SK-N-DZ (cell line): ENCODE measurements around the gene BHLHE23.
A peak's percentile ranks its signal among the peaks of the same experiment; 100 is the strongest.

ENCODE experiments used
- DNase-seq: peaks from one replicate; pipeline ENCODE4 v3.0.0-alpha.2; 2015; ENCODE audit warnings: low spot score

The BHLHE23 gene

DNA sequence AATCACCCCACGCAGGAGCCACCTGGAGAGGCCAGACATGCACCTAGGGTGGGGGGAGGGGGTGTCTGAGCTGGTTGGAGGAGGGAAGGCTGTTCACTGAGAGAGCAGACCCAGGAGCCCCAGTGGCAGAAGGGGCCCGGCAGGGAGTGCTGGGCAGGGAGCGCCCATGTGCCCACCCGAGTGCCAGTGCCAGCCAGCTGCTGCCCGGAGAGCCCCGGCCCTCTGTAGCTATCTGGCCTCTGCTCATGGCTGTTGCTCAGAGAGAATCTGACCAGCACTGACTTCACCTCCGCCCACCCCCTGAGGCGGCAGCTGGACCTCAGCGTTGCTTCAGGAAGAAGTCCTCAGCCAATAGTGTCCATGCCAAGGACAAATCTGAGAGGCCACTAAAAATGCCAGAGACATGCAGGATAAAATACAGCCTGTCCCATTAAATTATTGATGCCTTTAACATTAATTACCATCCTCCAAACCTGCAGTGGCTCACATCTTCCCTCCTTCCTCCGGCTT, 31.5 kb downstream of the BHLHE23 start:
- DNase-seq: no peak

DNA sequence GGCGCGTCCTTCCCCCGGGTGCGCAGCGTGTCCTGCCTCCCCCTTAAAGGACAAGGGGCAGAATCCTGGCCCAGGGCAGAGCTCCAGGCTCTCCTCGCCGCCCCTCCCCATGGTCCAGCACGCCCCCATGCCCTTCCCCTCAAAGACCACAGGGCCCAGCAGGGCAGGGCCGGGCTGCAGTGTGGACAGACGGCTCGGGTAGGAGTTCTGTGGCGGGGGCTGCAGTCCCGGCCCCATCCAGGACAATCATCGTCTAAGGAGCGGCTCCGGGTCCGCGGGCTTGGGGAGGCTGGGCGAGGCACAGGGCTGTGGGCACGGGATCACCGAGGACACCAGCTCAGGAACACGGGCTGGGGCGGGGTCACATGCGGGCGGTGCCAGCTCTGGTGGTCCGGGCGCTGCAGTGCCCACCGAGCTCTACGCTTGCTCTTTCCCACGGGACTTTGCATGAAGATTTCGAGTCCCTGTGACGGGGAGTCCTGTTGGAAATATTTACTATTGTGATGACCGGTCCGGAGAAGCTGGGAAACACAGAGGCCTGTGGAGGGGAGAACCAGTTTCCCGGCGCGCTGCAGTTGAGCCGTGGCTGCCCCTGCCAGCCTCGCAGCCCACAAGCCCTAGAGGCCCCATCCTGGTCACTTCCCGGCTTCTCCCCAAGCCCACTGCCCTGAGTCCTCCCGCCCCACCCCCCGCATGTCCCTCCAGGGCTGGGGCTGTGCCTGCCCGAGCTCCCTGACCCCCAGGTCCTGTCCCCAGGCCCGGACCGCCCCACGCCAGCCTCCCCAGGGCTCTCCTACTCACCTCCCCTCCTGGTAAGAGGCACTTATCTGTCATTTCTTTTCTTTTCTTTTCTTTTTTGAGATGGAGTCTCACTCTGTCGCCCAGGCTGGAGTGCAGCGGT, 33.7 kb downstream of the BHLHE23 start:
- DNase-seq: no peak

DNA sequence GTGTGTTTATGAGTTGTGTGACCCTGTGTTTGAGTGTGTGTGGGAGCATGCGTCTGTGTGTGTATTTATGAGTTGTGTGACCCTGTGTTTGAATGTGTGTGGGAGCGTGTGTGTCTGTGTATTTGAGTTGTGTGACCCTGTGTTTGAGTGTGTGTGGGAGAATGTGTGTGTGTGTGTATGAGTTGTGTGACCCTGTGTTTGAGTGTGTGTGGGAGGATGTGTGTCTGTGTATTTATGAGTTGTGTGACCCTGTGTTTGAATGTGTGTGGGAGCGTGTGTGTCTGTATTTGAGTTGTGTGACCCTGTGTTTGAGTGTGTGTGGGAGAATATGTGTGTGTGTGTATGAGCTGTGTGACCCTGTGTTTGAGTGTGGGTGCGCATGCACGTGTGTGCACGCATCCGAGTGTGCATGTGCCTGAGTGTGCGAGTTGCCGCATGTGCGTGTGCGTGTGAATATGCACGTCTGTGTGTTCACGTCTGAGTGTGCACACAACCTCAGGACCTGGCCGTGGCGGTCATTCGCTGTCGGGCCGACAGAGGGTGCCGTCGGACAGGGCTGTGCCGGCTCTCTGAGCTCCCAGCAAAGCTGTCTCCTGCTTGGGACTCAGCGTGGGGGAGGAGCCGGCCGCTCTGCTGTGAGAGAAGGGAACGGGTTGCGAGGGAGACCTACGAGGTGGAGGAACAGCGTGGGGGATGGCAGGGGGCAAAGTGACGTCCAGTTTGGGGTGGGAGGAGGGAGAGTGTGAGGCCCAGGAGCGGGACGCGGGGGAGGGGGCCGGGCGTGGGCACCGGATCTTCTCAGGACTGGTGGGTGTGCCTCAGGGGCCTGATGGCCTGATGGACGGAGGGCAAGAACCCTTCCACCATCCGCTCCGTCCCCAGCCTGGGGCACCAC, 34.6 kb downstream of the BHLHE23 start:
- DNase-seq: peak; percentile 87

DNA sequence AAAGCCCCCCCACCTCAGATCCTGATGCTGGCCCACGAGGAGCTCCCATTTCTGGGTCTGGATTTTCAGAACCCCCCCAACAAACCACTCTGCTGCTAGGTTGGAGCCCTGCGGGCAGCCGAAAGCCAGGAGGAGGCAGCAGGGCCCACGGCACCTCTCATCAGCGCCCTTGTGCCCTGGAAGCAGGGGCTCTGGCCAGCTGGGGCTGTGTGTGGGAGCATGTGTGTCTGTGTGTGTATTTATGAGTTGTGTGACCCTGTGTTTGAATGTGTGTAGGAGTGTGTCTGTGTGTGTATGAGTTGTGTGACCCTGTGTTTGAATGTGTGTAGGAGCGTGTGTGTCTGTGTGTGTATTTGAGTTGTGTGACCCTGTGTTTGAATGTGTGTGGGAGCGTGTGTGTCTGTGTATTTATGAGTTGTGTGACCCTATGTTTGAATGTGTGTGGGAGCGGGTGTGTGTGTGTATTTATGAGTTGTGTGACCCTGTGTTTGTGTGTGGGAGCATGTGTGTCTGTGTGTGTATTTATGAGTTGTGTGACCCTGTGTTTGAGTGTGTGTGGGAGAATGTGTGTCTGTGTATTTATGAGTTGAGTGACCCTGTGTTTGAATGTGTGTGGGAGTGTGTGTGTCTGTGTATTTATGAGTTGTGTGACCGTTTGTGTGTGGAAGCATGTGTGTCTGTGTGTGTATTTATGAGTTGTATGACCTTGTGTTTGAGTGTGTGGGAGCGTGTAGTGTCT, 35.4 kb downstream of the BHLHE23 start:
- no peak for DNase-seq

DNA sequence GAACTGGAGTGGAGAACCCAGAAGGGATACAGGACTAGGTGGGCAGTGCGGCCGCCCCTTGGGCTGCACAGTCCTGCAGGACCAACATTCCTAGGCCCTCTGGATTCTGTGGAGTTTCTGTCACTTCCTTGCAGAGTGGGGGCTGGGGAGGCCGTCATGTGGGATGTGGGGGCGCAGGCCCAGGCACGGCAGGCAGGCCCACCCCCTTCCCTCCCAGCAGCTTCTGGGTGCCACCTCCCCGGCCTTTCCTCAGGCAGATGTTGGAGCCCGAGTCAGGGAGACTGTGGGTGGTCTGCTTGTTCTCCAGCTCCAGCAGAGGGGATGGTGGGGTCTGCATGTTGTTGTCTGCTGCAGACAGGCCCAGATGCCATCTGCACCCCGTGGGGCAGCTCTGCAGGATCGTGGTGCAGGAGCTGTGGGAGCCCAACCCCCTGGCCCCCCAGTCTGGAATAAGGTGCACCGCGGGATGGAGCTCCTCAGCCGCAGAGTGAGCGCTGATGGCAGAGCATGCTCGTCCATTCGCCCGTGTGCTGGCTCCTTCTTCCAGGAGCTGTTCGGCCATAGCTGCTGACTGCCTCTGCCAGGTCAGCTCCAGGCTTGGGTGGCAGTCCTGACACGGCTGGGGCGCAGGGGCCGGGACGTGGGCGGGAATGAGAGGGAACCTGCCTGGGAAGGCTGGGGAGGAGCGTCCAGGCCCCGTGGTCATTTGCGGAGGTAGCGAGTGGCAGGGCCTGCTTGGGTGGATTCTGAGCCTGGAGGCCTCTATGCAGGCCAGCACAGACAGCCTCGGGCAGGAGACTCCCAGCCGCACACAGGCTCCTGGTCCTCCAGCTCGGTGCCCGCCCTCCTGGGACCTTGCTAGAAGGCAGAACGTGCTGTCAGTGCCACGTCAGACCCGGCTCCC, 36.2 kb downstream of the BHLHE23 start:
- DNase-seq: no peak

DNA sequence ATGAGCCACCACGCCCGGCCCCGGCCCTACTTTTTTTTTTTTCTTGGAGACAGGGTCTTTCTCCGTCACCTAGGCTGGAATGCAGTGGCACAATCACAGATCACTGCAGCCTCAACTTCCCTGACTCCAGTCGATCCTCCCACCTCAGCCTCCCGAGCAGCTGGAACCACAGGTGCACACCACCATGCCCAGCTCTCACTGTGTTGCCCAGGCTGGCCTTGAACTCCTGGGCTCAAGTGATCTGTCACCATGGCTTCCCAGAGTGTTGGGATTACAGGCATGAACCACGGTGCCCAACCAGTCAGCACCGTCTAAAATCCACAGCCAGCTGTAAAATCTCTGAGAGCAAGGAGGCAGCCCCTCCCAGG, 36.8 kb downstream of the BHLHE23 start:
- DNase-seq: no peak

DNA sequence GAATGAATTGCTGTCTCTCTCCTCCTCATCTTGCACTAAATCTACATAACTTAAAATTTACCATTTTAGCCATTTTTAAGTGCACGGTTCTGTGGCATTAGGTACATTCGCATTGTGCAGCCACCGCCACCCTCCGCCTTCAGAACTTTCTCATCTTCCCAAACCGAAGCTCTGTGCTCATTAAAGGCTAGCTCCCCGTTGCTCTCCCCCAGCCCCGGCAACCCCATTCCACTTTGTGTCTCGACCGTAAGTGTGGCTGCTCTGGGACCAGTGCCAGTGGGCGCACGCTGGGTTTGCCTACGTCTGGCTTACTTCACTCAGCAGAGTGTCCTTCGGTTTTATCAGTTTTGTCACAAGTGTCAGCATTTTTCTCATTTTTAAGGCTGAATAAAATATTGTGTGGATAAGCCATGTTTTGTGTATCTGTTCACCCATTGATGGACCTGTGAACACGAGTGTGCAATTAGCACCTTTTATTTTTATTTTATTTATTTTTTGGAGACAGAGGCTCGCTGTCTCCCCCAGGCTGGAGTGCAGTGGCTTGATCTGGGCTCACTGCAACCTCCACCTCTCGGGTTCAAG, 37.5 kb downstream of the BHLHE23 start:
- DNase-seq: no peak

DNA sequence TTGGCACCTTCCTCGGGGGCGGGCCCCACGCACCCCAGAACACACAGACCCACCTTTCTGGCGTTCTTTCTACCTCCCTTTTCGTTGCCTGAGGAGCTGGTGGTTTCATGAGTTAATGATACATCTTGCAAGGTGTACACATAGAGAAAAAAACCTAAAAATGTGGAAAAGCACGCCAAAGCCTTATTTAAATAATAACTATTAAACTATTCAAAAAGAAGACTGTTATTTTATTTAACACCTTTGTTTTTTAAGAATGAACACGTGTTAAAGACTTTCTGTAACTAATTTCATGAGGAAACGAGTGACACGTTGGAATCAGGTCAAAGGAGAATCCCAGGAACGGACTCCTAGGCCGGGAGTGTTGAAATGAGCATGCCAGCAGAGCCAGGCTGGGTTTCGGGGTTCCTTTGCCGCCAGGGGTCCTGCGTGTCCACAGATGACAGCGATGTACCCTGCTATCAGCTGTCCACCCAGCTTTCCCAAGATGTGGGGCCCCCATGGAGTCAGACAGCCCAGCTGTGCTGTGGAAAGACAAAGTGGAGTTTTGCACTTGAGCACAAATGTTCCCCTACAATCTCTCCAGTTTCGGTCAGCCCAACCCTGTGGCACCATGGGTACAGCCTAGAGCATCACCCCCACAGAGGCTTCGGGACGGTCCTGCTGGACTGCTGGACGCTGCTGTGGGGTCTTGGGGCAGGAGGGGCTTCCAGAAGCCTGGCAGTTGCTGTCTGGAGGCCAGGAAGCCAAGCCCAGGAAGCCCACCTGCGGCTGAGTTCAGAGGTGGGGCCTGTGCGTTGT, 38.2 kb downstream of the BHLHE23 start:
- DNase-seq: no peak

DNA sequence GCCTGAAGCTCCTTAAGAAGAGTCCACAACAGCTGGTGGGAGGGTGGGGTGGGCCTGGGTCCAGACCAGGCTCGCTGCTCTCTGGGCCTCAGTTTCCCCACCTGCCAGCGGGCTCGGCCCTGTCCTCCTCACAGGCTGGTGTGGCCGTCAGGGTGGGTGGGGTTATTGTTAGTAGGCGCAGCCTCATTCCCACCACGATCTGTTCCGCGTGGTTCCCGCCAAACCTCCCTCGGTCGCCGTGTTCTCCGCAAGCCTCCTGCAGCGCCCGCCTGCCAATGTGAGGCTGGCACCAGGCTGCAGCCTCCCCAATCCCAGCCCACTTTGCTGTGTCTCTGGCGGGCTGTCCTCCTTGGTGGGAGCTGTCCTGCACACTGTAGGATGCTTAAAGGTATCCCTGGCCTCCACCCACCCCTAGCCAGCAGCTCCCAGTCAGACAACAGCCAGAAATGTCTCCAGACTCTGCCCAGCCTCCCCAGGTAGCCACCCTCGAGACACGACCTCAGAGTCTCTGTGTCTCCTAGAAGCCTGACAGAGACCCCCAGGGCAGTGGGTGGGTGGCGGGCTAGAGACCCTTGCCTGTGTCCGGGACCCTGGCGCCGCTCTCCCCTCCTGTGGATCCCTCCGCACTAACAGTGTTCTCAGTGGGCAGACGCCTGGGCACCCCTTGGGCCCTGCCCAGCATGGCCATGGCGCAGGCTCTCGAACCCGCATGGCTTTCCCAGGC, 39.0 kb downstream of the BHLHE23 start:
- DNase-seq: no peak

DNA sequence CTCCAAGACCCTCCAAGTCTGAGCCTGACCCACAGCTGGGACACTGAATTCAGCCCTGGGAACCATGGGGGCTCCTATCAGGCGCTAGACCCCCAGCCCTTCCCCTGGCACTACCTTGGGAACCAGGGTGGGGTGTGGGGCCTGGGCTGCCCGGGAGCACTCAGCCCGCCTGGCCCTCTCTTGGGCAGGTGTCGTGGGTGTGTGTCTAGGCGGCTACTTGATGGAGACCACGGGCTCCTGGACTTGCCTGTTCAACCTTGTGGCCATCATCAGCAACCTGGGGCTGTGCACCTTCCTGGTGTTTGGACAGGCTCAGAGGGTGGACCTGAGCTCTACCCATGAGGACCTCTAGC, 39.6 kb downstream of the BHLHE23 start:
- no peak for DNase-seq

DNA sequence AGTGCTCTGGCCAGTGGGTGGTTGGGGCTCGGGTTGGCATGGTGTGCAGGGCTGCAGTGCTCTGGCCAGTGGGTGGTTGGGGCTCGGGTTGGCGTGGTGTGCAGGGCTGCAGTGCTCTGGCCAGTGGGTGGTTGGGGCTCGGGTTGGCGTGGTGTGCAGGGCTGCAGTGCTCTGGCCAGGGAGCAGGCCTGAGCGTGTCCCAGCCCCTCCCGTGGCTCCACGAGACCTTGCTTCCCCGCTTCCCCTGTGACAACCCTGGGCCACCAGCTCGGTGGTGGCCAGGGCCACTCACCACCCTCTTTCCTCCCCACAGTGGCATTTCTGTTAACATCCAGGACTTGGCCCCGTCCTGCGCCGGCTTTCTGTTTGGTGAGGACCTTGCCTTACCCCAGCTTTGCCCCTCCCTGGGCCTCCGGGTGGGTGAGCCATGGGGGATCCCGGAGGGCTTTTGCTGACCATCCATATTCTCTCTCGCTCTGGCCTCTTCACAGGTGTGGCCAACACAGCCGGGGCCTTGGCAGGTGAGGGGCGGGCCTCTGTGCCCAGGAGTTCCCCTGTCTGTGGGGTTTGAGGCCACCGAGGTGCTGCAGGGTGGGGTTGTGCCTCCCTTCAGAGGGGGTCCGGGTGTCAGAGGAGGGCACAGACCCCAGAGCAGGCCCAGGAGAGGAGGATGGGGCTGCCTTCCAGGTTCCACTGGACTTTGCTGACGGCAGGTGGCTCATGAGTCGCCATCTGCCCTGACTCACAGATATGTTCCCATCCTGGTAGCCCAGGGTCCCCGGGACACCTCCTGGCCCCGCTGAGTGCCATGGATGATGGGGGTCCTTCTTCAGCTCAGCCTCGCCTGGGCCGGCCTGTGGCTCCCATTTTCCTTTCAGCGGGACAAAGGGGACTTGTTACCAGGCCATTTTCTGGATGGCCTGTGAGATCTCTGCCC, 40.3 kb downstream of the BHLHE23 start:
- no peak for DNase-seq

DNA sequence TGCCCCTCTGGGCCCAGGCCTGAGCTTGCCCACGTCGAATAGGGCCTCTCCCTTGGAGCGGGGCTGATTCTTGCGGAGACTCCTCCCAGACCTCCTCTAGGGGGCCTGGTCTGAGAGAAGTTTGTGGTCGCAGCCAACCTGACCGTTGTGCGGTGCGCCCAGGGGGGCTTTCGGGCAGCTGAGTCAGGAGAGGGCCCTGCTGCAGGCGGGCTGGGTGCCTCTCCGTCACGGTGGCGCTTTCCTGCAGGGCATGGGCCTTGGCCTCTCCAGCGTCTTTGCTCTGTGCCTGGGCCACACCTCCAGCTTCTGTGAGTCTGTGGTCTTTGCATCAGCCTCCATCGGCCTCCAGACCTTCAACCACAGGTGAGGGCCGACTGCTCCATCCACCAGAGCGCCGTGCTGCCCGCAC, 41.4 kb downstream of the BHLHE23 start:
- no peak for DNase-seq

DNA sequence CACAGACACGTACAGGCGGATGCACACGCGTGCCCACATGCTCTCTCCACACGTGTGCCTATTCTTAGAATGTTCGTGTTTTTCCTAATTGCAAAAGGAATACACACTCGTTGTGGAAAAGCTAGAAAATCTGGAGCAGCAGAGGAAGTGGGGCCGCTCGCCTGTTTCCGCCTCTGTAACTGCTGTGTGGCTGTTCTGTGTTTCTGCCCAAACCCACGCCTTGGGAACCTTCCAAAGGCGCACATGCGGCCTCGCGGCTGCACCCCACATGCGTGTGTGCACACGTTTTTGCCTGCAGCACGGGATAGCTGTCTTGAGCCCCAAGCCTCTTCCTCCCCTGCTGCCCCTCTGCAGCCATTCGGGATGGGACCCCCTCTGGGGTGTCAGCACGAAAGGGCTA, 42.1 kb downstream of the BHLHE23 start:
- no peak for DNase-seq

DNA sequence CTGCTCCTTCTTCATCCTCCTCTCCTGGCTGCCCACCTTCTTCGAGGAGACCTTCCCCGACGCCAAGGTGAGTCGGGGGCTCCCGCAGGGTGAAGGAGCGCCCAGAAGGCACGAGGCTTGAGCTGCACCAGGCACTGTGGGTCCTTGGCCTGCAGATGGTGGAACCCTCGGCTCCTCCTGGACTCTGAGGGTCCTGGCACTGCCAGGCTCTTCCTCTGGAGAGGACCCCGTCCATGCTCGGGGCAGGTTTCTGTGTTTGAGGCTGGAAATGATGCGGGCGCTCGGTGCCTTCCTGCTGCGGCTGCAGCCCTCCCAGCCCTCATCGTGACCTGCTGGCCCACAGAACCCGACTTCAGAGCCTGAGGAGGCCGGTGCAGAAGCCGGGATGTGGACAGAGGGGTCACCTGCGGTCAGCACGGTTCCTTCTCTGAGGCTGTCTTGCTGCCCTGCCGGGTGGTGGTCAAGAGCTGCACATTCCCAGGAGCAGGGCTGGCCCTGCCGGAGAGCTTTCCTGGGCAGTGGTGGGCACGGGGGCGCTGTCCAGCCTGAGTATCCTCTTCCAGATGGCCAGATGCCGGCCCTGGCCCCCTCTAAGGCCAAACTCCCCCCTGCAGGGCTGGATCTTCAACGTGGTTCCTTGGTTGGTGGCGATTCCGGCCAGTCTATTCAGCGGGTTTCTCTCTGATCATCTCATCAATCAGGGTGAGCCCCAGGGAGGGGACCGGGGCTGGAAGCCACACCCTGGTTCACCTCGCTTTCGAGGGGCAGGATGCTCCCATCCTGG, 43.0 kb downstream of the BHLHE23 start:
- no peak for DNase-seq

DNA sequence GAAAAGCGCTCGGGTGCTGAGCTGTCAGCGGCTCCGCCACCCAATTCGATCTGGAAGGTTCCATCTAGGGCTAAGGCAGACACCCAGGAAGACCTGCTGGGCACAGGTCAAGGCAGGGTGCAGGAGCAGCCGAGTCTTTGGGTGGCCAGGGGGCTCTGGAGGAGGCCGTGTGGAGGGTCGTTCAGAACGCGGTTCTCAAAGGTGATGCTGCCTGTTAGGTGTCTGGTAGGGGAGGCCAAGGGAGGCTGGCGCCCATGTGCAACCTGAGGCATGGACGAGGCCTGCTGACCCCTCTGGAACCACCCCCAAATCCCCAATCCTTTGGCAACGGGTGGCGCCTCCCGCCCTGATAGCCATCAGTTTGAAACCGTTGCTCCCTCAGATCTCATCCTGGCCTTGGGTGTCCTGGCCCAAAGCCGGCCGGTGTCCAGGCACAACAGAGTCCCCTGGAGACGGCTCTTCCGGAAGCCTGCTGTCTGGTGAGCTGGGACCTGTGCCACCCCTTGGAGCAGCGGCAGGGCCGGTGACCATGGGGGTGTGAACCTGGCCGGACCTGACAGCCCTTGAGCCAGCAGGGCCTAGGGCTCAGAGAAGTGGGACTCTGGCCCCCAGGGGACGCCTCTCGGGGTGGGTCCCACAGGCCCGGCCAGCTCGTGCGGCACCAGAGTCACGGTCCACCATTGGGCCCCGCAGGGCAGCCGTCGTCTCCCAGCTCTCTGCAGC, 43.7 kb downstream of the BHLHE23 start:
- DNase-seq: no peak

DNA sequence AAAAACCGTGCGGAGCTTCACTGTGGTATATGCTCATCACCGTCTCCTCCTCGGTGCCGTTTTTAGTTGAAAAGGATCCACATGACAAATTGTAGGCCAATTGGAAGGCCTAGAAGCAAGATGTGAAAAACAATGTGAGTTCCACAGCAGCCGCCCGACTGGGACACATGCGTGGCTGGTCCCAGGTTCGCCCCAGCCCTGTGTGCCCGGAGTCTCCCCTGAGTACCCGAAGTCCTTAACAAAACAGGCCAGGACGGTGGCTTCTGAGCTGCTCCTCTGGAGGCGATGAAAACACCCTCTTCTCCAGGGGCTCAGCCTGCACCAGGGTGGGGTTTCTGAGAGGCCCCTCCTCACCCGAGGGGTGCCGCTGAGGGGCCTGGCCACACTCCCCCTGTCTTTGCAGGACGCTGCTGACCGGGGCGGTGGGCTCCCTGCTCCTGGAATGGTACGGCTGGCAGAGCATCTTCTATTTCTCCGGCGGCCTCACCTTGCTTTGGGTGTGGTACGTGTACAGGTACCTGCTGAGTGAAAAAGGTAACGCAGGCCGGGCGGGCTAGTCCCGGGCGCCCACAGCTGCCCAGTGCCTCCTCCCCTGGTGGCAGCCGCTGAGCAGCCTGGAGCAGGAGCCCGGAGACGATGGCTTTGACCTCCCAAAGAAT, 44.4 kb downstream of the BHLHE23 start:
- no peak for DNase-seq
